Mesenchymal stem cell (in vitro differentiated cells and primary cell): ENCODE measurements around the gene ATF2.
A peak's percentile ranks its signal among the peaks of the same experiment; 100 is the strongest.
"Not testable (repeated sequence)": the region's sequence is repeated elsewhere in the genome, so short reads cannot be mapped to it uniquely, and the experiment has no call there.

Experiments
- DNase-seq: peaks from one replicate; pipeline ENCODE4 v3.0.0-alpha.2; 2013
- H2AFZ ChIP-seq: one replicate; pipeline ENCODE4 v1.6.1; 2013; ENCODE audit warnings: low read depth, mild to moderate bottlenecking, control low read depth, inconsistent platforms, low read length, moderate library complexity
- H2AK5ac ChIP-seq: 2 replicates; pipeline ENCODE4 v1.6.1; 2013; ENCODE audit warnings: low read length, moderate library complexity, mild to moderate bottlenecking, inconsistent platforms; ENCODE audit not compliant: severe bottlenecking
- H2BK120ac ChIP-seq: one replicate; pipeline ENCODE4 v1.6.1; 2013; ENCODE audit warnings: low read depth, mild to moderate bottlenecking, inconsistent platforms, low read length, moderate library complexity
- H2BK12ac ChIP-seq, 2 experiments: one replicate each; pipeline ENCODE4 v1.6.1; 2013; ENCODE audit warnings: inconsistent platforms in 2 of 2, low read length in 2 of 2, mild to moderate bottlenecking in 2 of 2, moderate library complexity in 2 of 2, control low read depth in 1 of 2
- H2BK15ac ChIP-seq: one replicate; pipeline ENCODE4 v1.6.1; 2013; ENCODE audit warnings: mild to moderate bottlenecking, low read depth, inconsistent platforms; ENCODE audit not compliant: poor library complexity, severe bottlenecking
- H2BK5ac ChIP-seq: 2 replicates; pipeline ENCODE4 v1.6.1; 2013; ENCODE audit warnings: low read depth, mild to moderate bottlenecking, low read length, control low read depth, inconsistent platforms; ENCODE audit not compliant: poor library complexity, severe bottlenecking
- H3K14ac ChIP-seq, 2 experiments: one replicate each; pipeline ENCODE4 v1.6.1; 2013; ENCODE audit warnings: inconsistent platforms in 2 of 2, low read length in 2 of 2, control low read depth in 1 of 2, mild to moderate bottlenecking in 1 of 2, moderate library complexity in 1 of 2
- H3K18ac ChIP-seq, 2 experiments: one replicate each; pipeline ENCODE4 v1.6.1; 2013; ENCODE audit warnings: inconsistent platforms in 2 of 2, low read length in 2 of 2, control low read depth in 1 of 2, low read depth in 1 of 2, mild to moderate bottlenecking in 1 of 2
- H3K23ac ChIP-seq, 2 experiments: one replicate each; pipeline ENCODE4 v1.6.1; 2013; ENCODE audit warnings: inconsistent platforms in 2 of 2, low read length in 2 of 2, mild to moderate bottlenecking in 2 of 2, moderate library complexity in 2 of 2, control low read depth in 1 of 2
- H3K27ac ChIP-seq: 2 replicates; pipeline ENCODE4 v1.5.1; 2013; ENCODE audit warnings: mild to moderate bottlenecking, moderate library complexity, low read length, control low read depth, inconsistent platforms; ENCODE audit not compliant: poor library complexity, severe bottlenecking
- H3K27me3 ChIP-seq, 2 experiments: 2 replicates each; pipeline versions ENCODE4 v1.6.1 to v1.7.0; 2013; ENCODE audit warnings: low read length in 2 of 2, mild to moderate bottlenecking in 2 of 2, moderate library complexity in 2 of 2, control low read depth in 1 of 2, inconsistent platforms in 1 of 2; ENCODE audit not compliant: control insufficient read depth in 1 of 2, insufficient read depth in 1 of 2
- H3K36me3 ChIP-seq, 2 experiments: 2 replicates each; pipeline versions ENCODE4 v1.6.1 to v1.7.0; 2013; ENCODE audit warnings: low read length in 2 of 2, control low read depth in 1 of 2, inconsistent platforms in 1 of 2, low read depth in 1 of 2, mild to moderate bottlenecking in 1 of 2; ENCODE audit not compliant: insufficient read depth in 2 of 2, control insufficient read depth in 1 of 2
- H3K4ac ChIP-seq, 2 experiments: one replicate each; pipeline ENCODE4 v1.6.1; 2013; ENCODE audit warnings: inconsistent platforms in 2 of 2, low read length in 2 of 2, mild to moderate bottlenecking in 2 of 2, moderate library complexity in 2 of 2, control low read depth in 1 of 2, low read depth in 1 of 2
- H3K4me1 ChIP-seq: 2 replicates; pipeline ENCODE4 v1.6.1; 2013; ENCODE audit warnings: low read depth, low read length, control low read depth; ENCODE audit not compliant: control insufficient read depth, insufficient read depth
- H3K4me2 ChIP-seq: 2 replicates; pipeline ENCODE4 v1.6.1; 2013; ENCODE audit warnings: low read length, mild to moderate bottlenecking, inconsistent platforms; ENCODE audit not compliant: poor library complexity, severe bottlenecking
- H3K4me3 ChIP-seq, 2 experiments: 2 replicates each; pipeline versions ENCODE4 v1.5.1 to v1.7.0; 2013; ENCODE audit warnings: low read length in 2 of 2, mild to moderate bottlenecking in 2 of 2, control low read depth in 1 of 2, low read depth in 1 of 2; ENCODE audit not compliant: insufficient read depth in 1 of 2
- H3K79me1 ChIP-seq: replicated peaks from 2 replicates; pipeline ENCODE4 v1.6.1; 2013; ENCODE audit warnings: mild to moderate bottlenecking, control low read depth, low read length, inconsistent platforms; ENCODE audit not compliant: poor library complexity, severe bottlenecking
- H3K9ac ChIP-seq: 2 replicates; pipeline ENCODE4 v1.7.0; 2013; ENCODE audit warnings: mild to moderate bottlenecking, low read length, moderate library complexity
- H3K9me3 ChIP-seq: 2 replicates; pipeline ENCODE4 v1.7.0; 2013; ENCODE audit warnings: mild to moderate bottlenecking, low read length; ENCODE audit not compliant: control insufficient read depth
- H4K8ac ChIP-seq: one replicate; pipeline ENCODE4 v1.6.1; 2013; ENCODE audit warnings: inconsistent platforms, mild to moderate bottlenecking, low read length, moderate library complexity
- H4K91ac ChIP-seq: one replicate; pipeline ENCODE4 v1.6.1; 2013; ENCODE audit warnings: mild to moderate bottlenecking, low read length, inconsistent platforms
- WGBS: methylation state at CpG from one replicate; pipeline ENCODE4 v1.1.7; 2013; ENCODE audit warnings: mixed read lengths; 5-methylcytosine and 5-hydroxymethylcytosine counted together

Gene ATF2

GRCh38 chr2:175126661-175127060 is 41.3 kb downstream of the ATF2 start:
- H2AFZ ChIP-seq = no peak overlapping the region
- H2BK5ac ChIP-seq = no peak overlapping the region
- no peak overlapping the region for H2BK12ac ChIP-seq
- no peak overlapping the region for H4K91ac ChIP-seq
- WGBS = 100% methylated on average over 1 of the region's 1 CpG
- H3K27me3 ChIP-seq = no peaks in the 10 kb centered on the region
- no peaks in the 10 kb centered on the region for H3K9me3 ChIP-seq
- no peak for DNase-seq
- H3K36me3 ChIP-seq = peaks cover 0 to 68% of the 10 kb centered on the region in 2 experiments
- H3K4me1 ChIP-seq = no peaks in the 10 kb centered on the region
- H2BK15ac ChIP-seq = no peak overlapping the region
- H3K79me1 ChIP-seq = peaks cover 8% of the 10 kb centered on the region
- peak overlapping the region; percentile 52 for H3K9ac ChIP-seq
- no peak overlapping the region for H2BK120ac ChIP-seq
- H3K4me3 ChIP-seq = no peak overlapping the region
- no peak overlapping the region for H3K18ac ChIP-seq
- H3K4me2 ChIP-seq = no peak overlapping the region
- no peak overlapping the region for H2AK5ac ChIP-seq
- H3K14ac ChIP-seq = no peak overlapping the region
- H4K8ac ChIP-seq = no peak overlapping the region
- H3K4ac ChIP-seq = no peak overlapping the region
- no peak overlapping the region for H3K27ac ChIP-seq
- no peak overlapping the region for H3K23ac ChIP-seq

- no peak overlapping the region for H3K27ac ChIP-seq
- H3K4me2 ChIP-seq = no peak overlapping the region
- H3K36me3 ChIP-seq = peaks cover 0 to 53% of the 10 kb centered on the region in 2 experiments
- H3K27me3 ChIP-seq = no peaks in the 10 kb centered on the region
- H2BK5ac ChIP-seq = no peak overlapping the region
- H2AK5ac ChIP-seq = no peak overlapping the region
- H3K14ac ChIP-seq = no peak overlapping the region
- H2AFZ ChIP-seq = no peak overlapping the region
- no peak overlapping the region for H3K23ac ChIP-seq
- DNase-seq = no peak
- no peak overlapping the region for H3K9ac ChIP-seq
- H3K79me1 ChIP-seq = peaks cover 4% of the 10 kb centered on the region
- H2BK12ac ChIP-seq = no peak overlapping the region
- no peaks in the 10 kb centered on the region for H3K4me1 ChIP-seq
- H3K4me3 ChIP-seq = no peak overlapping the region
- H3K9me3 ChIP-seq = no peaks in the 10 kb centered on the region
- H4K8ac ChIP-seq = no peak overlapping the region
- no peak overlapping the region for H2BK15ac ChIP-seq
- 100% methylated on average over 1 of the region's 3 CpGs for WGBS
- H3K4ac ChIP-seq = no peak overlapping the region
- H3K18ac ChIP-seq = no peak overlapping the region
- H4K91ac ChIP-seq = no peak overlapping the region
- H2BK120ac ChIP-seq = no peak overlapping the region
These were observed 44.7 kb downstream of the ATF2 start for GRCh38 chr2:175123254-175123653.

GRCh38 chr2:175111200-175111657 is 56.8 kb downstream of the ATF2 start:
- no peak overlapping the region for H3K9ac ChIP-seq
- DNase-seq = peak; percentile 75
- no peak overlapping the region for H2AFZ ChIP-seq
- H3K4ac ChIP-seq = no peak overlapping the region
- H3K14ac ChIP-seq = no peak overlapping the region
- H3K4me1 ChIP-seq = no peaks in the 10 kb centered on the region
- H3K23ac ChIP-seq = no peak overlapping the region
- H3K79me1 ChIP-seq = peaks cover 10% of the 10 kb centered on the region
- no peak overlapping the region for H3K18ac ChIP-seq
- no peak overlapping the region for H2AK5ac ChIP-seq
- 90% methylated on average over 2 of the region's 3 CpGs for WGBS
- H3K4me3 ChIP-seq = no peak overlapping the region
- H3K4me2 ChIP-seq = no peak overlapping the region
- no peaks in the 10 kb centered on the region for H3K9me3 ChIP-seq
- no peaks in the 10 kb centered on the region for H3K27me3 ChIP-seq
- no peak overlapping the region for H4K91ac ChIP-seq
- no peak overlapping the region for H2BK120ac ChIP-seq
- no peak overlapping the region for H2BK15ac ChIP-seq
- no peak overlapping the region for H2BK12ac ChIP-seq
- H2BK5ac ChIP-seq = no peak overlapping the region
- no peak overlapping the region for H4K8ac ChIP-seq
- H3K27ac ChIP-seq = no peak overlapping the region
- H3K36me3 ChIP-seq = peaks cover 28 to 83% of the 10 kb centered on the region in 2 experiments

- not testable (repeated sequence) for H3K4ac ChIP-seq, H3K4me3 ChIP-seq, H3K9ac ChIP-seq, H2BK5ac ChIP-seq, H2BK15ac ChIP-seq, H2BK120ac ChIP-seq, H3K4me2 ChIP-seq, H3K14ac ChIP-seq, H2BK12ac ChIP-seq, H3K23ac ChIP-seq, H2AK5ac ChIP-seq, H4K8ac ChIP-seq, H3K4me1 ChIP-seq, H3K9me3 ChIP-seq, H3K18ac ChIP-seq, H4K91ac ChIP-seq, DNase-seq, H3K27ac ChIP-seq, H3K27me3 ChIP-seq, H2AFZ ChIP-seq
- H3K36me3 ChIP-seq = peaks cover 28 to 76% of the 10 kb centered on the region in 2 experiments
- H3K79me1 ChIP-seq = peaks cover 10% of the 10 kb centered on the region
- 97% methylated on average over 17 of the region's 39 CpGs for WGBS
These were observed 59.9 kb downstream of the ATF2 start for GRCh38 chr2:175108091-175108490.
